Embryonic facial prominence (tissue), 1 donor: Measurements from ENCODE around the gene GLI3.

Experiments used
- DNase-seq: peaks from one replicate; pipeline ENCODE4 v3.0.0-alpha.2; 2016; ENCODE audit errors: extremely low spot score

GLI3 gene

GRCh38 chr7:42175834-42176723 is 60.9 kb downstream of the GLI3 start:
- DNase-seq: no peak

- no peak for DNase-seq
Observed at GRCh38 chr7:42174391-42174912, 62.6 kb downstream of the GLI3 start.

- DNase-seq: no peak
Observed at GRCh38 chr7:42170724-42171123, 66.3 kb downstream of the GLI3 start.

DNA sequence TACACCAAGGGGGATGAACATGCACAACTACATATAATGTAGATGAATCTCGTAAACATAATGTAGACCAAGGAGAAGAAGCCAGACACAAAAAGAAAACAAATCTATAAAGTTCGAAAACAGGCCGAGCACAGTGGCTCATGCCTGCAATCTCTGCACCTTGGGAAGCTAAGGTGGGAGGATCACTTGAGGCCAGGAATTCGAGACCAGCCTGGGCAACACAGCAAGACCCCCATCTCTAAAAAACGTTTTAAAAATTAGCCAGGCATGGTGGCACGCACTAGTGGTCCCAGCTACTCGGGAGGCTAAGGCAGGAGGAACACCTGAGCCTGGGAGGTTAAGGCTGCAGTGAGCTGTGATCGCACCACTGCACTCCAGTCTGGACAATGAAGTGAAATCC is 68.5 kb downstream of the GLI3 start:
- DNase-seq: no peak

- DNase-seq: no peak
Observed at GRCh38 chr7:42167631-42168236, 69.3 kb downstream of the GLI3 start.

GRCh38 chr7:42167206-42167605 is 69.8 kb downstream of the GLI3 start:
- no peak for DNase-seq

DNA sequence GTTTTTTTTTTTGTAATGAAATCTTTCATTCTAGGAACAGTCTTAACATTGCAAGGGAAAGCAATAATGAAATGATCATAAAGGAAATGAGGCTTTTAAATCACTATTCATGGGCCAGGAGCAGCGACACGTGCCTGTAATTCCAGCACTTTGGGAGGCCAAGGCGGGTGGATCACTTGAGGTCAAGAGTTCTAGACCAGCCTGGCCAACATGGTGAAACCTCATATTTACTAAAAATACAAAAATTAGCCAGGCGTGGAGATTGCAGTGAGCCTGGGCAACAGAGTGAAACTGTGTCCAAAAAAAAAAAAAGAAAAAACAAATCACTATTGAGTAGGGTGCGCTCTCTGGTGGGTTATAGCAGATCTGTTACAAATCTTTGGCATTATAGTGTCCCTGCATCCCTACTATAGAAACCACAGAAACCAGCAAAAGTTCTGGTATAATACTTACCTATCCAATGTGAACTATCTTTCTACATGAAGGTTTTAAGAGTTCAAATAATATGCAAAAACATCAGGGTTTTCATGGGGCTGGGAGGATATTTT is 72.1 kb downstream of the GLI3 start:
- no peak for DNase-seq

DNA sequence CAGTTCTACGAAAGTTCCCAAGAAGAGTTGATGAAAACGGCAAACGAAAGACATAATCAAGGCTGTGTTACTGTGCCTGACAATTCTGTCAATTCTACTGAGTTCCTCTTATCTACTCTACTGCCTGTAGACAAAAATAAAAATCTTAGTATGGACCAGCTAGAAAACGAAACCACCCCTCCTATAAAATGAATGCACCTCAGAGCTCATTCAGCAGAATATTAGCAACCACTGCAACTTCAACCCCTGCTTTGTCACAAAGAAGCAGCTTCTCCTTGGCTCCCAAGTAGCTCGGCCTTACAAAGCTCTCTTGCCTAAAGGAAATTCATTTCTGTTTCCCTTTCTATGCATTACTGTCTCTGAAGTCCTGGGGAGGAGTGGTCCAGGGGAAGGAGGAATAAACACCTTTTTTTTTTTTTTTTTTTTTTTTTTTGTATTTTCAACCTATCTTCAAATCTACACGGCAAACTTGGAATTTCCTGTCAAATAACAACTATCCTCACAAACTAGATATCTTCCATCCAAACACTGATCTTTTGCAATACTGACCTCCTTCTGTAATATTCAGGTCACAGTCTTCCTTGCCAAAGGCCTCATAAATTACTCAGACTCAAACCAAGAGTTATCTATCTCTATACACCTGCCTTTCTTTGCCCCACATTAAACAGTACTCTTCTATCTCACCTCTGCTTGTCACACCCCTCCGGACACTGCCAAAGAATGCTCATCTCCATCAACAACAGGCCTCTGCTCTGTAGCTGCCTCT is 74.3 kb downstream of the GLI3 start:
- no peak for DNase-seq

DNA sequence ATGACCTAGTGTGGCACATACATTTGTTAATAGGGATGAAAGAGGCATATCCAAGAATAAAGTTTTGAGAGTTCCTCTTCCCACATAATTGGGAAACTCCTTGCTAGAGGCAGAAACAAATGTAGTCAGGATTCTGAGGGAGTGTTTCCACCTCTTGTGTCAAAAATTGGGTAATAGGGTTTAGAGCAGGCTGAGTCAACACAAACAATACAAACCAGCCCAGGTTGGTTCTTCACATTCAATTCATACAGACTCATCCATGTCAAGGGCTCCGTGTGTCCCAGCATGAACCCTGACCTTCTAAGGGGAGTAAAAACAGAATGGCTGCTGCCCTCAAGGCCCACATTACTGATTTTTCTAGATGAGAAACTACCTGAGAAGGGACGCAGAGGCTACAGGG is 75.3 kb downstream of the GLI3 start:
- no peak for DNase-seq

GRCh38 chr7:42161110-42161509 is 75.9 kb downstream of the GLI3 start:
- no peak for DNase-seq

- no peak for DNase-seq
Observed at GRCh38 chr7:42159130-42159529, 77.9 kb downstream of the GLI3 start.

DNA sequence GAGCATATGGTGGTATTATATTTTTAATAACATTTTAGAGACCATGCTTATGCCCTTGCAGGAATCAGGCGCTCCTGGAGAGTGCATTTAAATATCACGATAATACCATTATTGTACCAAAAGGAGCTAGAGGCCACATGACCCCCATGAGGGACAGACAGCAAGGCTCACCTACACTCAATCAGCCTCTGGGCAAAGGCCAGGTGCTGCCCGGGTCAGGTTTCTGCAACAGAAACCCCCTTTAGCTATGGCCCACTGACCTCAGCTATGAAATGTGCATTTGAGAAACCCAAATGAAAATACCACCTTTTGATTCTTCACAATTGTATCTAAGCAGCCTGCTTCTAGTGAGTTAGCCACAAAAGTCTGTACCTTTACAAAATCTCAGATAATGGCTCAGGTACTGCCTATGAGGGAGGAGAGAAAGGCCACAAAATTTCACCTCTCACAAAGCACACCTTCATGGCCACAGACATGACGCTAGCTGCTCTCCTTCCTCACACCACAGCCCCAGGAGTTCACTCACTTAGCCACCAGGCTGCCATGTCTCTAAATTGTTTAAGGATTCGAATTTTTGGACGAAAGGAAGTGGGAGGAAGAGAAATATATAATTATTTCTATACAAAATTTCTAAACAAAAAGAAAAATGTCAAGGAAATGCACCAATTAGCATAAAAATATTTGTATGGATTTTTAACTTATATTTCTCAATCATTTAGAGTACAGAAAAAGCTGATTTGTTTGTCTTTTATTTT is 79.9 kb downstream of the GLI3 start:
- DNase-seq: no peak

- no peak for DNase-seq
Observed at GRCh38 chr7:42156291-42156865, 80.6 kb downstream of the GLI3 start.

DNA sequence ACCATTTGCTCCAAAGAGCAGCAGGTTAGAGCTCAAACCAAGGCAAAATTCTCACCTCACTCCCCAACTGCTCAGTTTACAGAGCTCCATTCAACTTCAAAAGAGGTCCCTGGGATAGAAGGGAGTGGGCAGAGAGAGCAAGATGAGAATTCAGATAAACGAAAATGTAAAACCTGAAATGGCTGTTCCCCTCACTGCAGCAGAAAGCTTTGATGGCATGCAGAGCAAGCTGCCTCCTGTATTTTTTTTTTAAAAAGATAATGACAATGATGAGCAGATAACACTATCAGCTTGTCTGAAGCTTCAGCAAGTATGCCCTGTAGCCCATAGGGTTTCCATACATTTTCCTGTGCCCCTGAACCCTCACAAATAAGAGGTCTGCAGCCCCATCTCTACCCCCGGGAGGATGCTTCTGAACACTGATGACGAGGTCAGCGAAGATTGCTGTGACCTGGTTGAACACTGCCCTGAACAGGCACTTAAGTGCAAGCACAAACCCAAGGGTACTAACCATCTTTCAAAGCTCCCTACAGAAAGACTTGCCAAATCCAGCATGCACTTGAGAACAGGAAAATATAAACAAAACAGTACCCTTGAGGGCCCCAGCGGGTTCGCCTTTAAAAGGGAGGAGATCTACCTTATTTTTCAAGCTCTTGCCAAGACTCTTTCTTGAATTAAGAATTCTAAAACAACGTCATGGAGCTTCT is 81.3 kb downstream of the GLI3 start:
- DNase-seq: no peak

DNA sequence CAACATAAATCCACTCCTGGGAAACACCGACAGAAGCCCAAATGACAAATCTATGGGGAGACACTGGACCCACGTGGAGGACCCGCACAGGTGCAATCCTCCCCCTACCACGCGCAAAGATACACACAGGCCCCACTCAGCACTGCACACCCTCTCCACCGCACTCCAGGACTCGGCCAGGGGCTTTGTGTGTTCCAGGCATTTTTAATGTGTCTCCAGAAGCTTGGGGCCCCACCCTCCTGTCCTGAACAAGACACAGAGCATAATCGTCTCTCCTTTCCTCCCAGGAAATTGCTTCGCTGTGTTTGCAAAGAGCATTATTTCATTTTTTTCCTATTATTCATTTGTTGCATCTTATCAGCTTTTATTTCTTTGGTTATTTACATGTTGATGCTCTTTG is 82.8 kb downstream of the GLI3 start:
- no peak for DNase-seq

- no peak for DNase-seq
Observed at GRCh38 chr7:42152329-42153205, 84.4 kb downstream of the GLI3 start.

DNA sequence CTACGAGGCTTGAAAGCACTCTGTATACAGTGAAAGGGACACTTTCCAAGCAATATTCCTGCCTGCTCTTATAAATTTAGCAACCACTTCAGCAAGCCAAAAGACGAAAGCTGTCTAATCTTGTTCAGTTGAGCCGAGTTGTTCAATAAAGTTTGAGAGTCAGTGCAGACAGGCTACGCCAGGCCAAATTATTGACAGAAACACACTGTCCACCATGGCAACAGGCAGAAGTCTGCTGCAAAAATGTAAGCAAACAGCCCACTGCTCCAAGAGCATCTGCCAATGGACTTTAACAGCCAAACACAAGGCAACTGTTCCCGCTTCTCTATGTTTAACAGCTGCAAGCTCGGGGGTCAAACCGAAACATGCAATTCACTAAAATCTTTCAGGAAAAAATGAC is 85.7 kb downstream of the GLI3 start:
- no peak for DNase-seq

GRCh38 chr7:42145539-42145938 is 91.5 kb downstream of the GLI3 start:
- DNase-seq: no peak

DNA sequence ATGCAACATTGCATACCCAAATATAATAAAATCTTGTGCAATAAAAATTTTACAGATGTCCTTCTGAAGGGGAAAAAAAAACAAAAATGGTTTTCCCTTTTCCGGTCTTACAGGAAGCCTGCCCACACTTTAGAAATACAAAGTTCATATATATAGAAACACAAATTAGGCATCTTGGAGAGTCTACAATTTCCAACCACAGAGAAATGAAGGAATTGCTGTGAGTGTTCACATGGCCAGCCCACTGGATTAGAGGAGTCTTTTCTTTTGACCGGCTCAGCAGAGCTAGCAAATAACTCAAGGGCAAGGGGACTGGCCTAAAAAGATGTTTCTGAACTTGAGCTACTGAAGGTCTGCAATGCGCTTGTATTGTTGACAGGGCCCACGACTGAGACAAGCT is 92.4 kb downstream of the GLI3 start:
- no peak for DNase-seq
